Gastroesophageal sphincter (tissue), 4 donors: ENCODE data around the gene CCDC187. TPM values are rescaled to one million over a fixed set of nuclear protein-coding genes. Genes with fewer than 3 reads are reported as not detected.

Experiments
- ATAC-seq: fragments of 150-250 bp; one replicate; pipeline ENCODE4 v1.9.1; 2016; ENCODE audit warnings: mild to moderate bottlenecking, moderate library complexity
- H3K27ac ChIP-seq, 4 donors: fragments of 200-600 bp; sonication (generic) in 3 of 4; 1 replicate in 3 of 4; 2 replicates in 1 of 4; pipeline ENCODE4 v1.5.1; 2016 to 2019
- H3K27me3 ChIP-seq: fragments of 200-600 bp; sonication (generic); one replicate; pipeline ENCODE4 v1.5.1; 2019
- H3K36me3 ChIP-seq, 2 donors: fragments of 200-600 bp; sonication (generic); one replicate each; pipeline ENCODE4 v1.5.1; 2019; ENCODE audit warnings: control low read depth in 1 of 2
- H3K4me1 ChIP-seq, 3 donors: fragments of 200-600 bp; sonication (generic); 1 replicate in 2 of 3; 2 replicates in 1 of 3; pipeline ENCODE4 v1.5.1; 2016 to 2019; ENCODE audit warnings: control low read depth in 2 of 3
- H3K4me3 ChIP-seq, 2 donors: fragments of 200-600 bp; sonication (generic); one replicate each; pipeline ENCODE4 v1.5.1; 2019; ENCODE audit warnings: mild to moderate bottlenecking in 1 of 2, moderate library complexity in 1 of 2
- H3K9me3 ChIP-seq, 3 donors: fragments of 200-600 bp; sonication (generic); one replicate each; pipeline ENCODE4 v1.5.1; 2017 to 2019; ENCODE audit warnings: control low read depth in 2 of 3
- CTCF ChIP-seq, 4 experiments: fragments of 200-600 bp in 2 of 4; fragments of 450-650 bp in 2 of 4; sonication (generic) in 1 of 4; IDR thresholded peaks; one replicate each; pipeline ENCODE4 v1.5.1; 2017 to 2019; ENCODE audit warnings: antibody characterized with exemption in 4 of 4, mild to moderate bottlenecking in 2 of 4, moderate library complexity in 2 of 4
- EP300 ChIP-seq: sonication (generic); formaldehyde crosslinking; IDR thresholded peaks from one replicate; pipeline ENCODE4 v1.6.1; 2017; ENCODE audit warnings: antibody characterized with exemption, mild to moderate bottlenecking
- POLR2A ChIP-seq, 2 donors: fragments of 450-650 bp; IDR thresholded peaks; one replicate each; pipeline ENCODE4 v1.6.1; 2017; ENCODE audit warnings: antibody characterized with exemption in 2 of 2, mild to moderate bottlenecking in 2 of 2, moderate library complexity in 1 of 2
- POLR2AphosphoS5 ChIP-seq: sonication (generic); formaldehyde crosslinking; IDR thresholded peaks from one replicate; pipeline ENCODE4 v1.6.1; 2017; ENCODE audit warnings: antibody characterized with exemption
- WGBS, 2 donors: methylation state at CpG; one replicate each; pipeline ENCODE4 v1.1.5; 2018; ENCODE audit warnings: low coverage in 1 of 2; 5-methylcytosine and 5-hydroxymethylcytosine counted together
- total RNA-seq, 4 donors: library from RNA; depleted of rRNA; stranded (reverse); fragments of >200 nt; gene quantifications; one replicate each; pipeline ENCODE4 v1.1.0, GENCODE V29; 2016

The CCDC187 gene
- total RNA-seq, 4 donors from 2014 or later = not detected

GRCh38 chr9:136336156-136336870 lies 32.4 kb upstream of the CCDC187 start:
- H3K27me3 ChIP-seq = no peaks in the 10 kb centered on the region
- no peak for ATAC-seq
- no CpG with 5 or more reads among the region's 30 CpGs for WGBS, 2 donors
- H3K4me1 ChIP-seq = peaks cover 0 to 18% (median 0%) of the 10 kb centered on the region in 3 donors
- TF ChIP-seq CTCF (IDR thresholded peaks at IDR 0.05) (no peak), EP300 (no peak), POLR2AphosphoS5 (no peak), POLR2A (IDR thresholded peaks at IDR 0.05) (no peak)
- no peaks in the 10 kb centered on the region for H3K9me3 ChIP-seq
- peaks cover 0 to 74% of the 10 kb centered on the region in 2 donors for H3K36me3 ChIP-seq
- H3K27ac ChIP-seq = no peak overlapping the region
- no peak overlapping the region for H3K4me3 ChIP-seq

- Histone ChIP-seq H3K36me3 (peaks cover 0 to 66% of the 10 kb centered on the region in 2 donors), H3K27me3 (no peaks in the 10 kb centered on the region), H3K9me3 (no peaks in the 10 kb centered on the region), H3K27ac (no peak overlapping the region), H3K4me3 (no peak overlapping the region), H3K4me1 (peaks cover 0 to 16% (median 0%) of the 10 kb centered on the region in 3 donors)
- 79 to 90% methylated on average over 2 to 5 of the region's 26 CpGs for WGBS, 2 donors
- ATAC-seq = no peak
- no peak for TF ChIP-seq CTCF (IDR thresholded peaks at IDR 0.05)
- TF ChIP-seq EP300 = no peak
- no peak for TF ChIP-seq POLR2AphosphoS5
- TF ChIP-seq POLR2A (IDR thresholded peaks at IDR 0.05) = no peak
Observed at GRCh38 chr9:136335296-136336155, 31.6 kb upstream of the CCDC187 start.

- Histone ChIP-seq H3K4me1 (peaks cover 0 to 22% (median 0%) of the 10 kb centered on the region in 3 donors), H3K27ac (no peak overlapping the region), H3K27me3 (no peaks in the 10 kb centered on the region), H3K4me3 (no peak overlapping the region), H3K9me3 (no peaks in the 10 kb centered on the region), H3K36me3 (peaks cover 0 to 56% of the 10 kb centered on the region in 2 donors)
- no peak for ATAC-seq
- no peak for TF ChIP-seq EP300
- 78% methylated on average over 8 of the region's 21 CpGs; no CpG with 5 or more reads in 1 of the 2 donors for WGBS, 2 donors
Observed at GRCh38 chr9:136334541-136334940, 30.6 kb upstream of the CCDC187 start.

- Histone ChIP-seq H3K9me3 (no peaks in the 10 kb centered on the region), H3K36me3 (peaks cover 0 to 46% of the 10 kb centered on the region in 2 donors), H3K27me3 (no peaks in the 10 kb centered on the region), H3K27ac (no peak overlapping the region), H3K4me1 (peaks cover 0 to 25% (median 9%) of the 10 kb centered on the region in 3 donors), H3K4me3 (no peak overlapping the region)
- ATAC-seq = no peak
- WGBS, 2 donors = no CpG with 5 or more reads among the region's 17 CpGs
- no peak for TF ChIP-seq POLR2AphosphoS5
- TF ChIP-seq EP300 = no peak
- no peak for TF ChIP-seq POLR2A (IDR thresholded peaks at IDR 0.05)
- no peak for TF ChIP-seq CTCF (IDR thresholded peaks at IDR 0.05)
Observed at GRCh38 chr9:136333486-136333885, 29.6 kb upstream of the CCDC187 start.

- H3K4me1 ChIP-seq = peaks cover 0 to 29% (median 14%) of the 10 kb centered on the region in 3 donors
- H3K27me3 ChIP-seq = no peaks in the 10 kb centered on the region
- peaks cover 0 to 42% of the 10 kb centered on the region in 2 donors for H3K36me3 ChIP-seq
- H3K27ac ChIP-seq = no peak overlapping the region
- WGBS, 2 donors = 82% methylated on average over 2 of the region's 12 CpGs; no CpG with 5 or more reads in 1 of the 2 donors
- H3K4me3 ChIP-seq = no peak overlapping the region
- ATAC-seq = no peak
- no peaks in the 10 kb centered on the region for H3K9me3 ChIP-seq
- no peak for TF ChIP-seq CTCF (IDR thresholded peaks at IDR 0.05)
- no peak for TF ChIP-seq EP300
- TF ChIP-seq POLR2A (IDR thresholded peaks at IDR 0.05) = no peak
- no peak for TF ChIP-seq POLR2AphosphoS5
Observed at GRCh38 chr9:136333045-136333444, 29.2 kb upstream of the CCDC187 start.
